ENCODE results near the gene PIH1D1. TPM values are rescaled to one million over a fixed set of nuclear protein-coding genes. Genes with fewer than 3 reads are reported as not detected.

Gene PIH1D1
- total and polyA plus RNA-seq, 2 donors (not counting 3 experiments of a cell fraction or from before 2014, with no cell fraction given), result 83.2 to 86.9 TPM

DNA sequence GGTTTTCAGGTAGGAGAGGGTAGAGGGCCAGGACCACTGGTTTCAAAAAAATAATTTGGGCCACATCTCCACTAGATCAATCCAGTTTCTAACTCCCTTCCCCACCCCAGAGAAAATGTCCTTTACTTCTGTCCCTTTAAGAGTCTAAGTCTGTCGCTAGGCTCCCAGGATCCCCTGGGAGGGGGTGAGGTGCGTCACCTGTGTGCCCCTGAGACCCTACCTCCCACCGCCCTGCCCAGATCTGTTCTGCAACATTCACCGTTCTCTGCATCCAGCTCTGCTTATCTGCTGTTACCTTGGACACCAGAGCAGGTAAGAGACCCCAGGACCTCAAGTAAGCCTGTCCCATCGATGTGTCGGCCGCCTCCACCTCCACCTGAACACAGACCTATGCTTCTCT, 26.4 kb downstream of the PIH1D1 start, which contains the start of gene GFY:
TSS of gene GFY (plus strand) at position 211 of the 400 bp plus-strand sequence. CDS start 1,043 bp downstream, outside the sequence.
- DNase-seq (ENCODE audit: low read depth, low spot score), result no peak
- FAIRE-seq, result no peak
- dilution Hi-C loops (cut with MboI; ENCODE audit: extremely low pct_ligation_motif_present, low sequenced_read_pairs), result no loop called here
- no TSS peak for BruUV-seq (replicated peaks)
- TF ChIP-seq POLR2A (IDR thresholded peaks at IDR 0.05; ENCODE audit: low read depth, low read length), result no peak
- no peak for TF ChIP-seq EZH2 (IDR thresholded peaks at IDR 0.05; ENCODE audit: borderline replicate concordance, low read depth, low read length, severe bottlenecking)
- no peak for TF ChIP-seq POLR2AphosphoS5 (IDR thresholded peaks at IDR 0.05; ENCODE audit: insufficient read depth, low read depth, low read length)
- TF ChIP-seq, protein P1, sequence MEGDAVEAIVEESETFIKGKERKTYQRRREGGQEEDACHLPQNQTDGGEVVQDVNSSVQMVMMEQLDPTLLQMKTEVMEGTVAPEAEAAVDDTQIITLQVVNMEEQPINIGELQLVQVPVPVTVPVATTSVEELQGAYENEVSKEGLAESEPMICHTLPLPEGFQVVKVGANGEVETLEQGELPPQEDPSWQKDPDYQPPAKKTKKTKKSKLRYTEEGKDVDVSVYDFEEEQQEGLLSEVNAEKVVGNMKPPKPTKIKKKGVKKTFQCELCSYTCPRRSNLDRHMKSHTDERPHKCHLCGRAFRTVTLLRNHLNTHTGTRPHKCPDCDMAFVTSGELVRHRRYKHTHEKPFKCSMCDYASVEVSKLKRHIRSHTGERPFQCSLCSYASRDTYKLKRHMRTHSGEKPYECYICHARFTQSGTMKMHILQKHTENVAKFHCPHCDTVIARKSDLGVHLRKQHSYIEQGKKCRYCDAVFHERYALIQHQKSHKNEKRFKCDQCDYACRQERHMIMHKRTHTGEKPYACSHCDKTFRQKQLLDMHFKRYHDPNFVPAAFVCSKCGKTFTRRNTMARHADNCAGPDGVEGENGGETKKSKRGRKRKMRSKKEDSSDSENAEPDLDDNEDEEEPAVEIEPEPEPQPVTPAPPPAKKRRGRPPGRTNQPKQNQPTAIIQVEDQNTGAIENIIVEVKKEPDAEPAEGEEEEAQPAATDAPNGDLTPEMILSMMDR (IDR thresholded peaks at IDR 0.05; ENCODE audit: extremely low read depth in 1 of 2, insufficient read depth in 1 of 2, low read depth in 1 of 2, low read length in 2 of 2), result no peak
- ChIA-PET CTCF (interaction anchor here (2.1 to 2.4 kb wide), 2 partner anchors 9 to 18 kb away, joined by 7 to 10 read pairs; no protein-coding TSS in a partner anchor), POLR2A (no interaction called here)
- H3K36me3 ChIP-seq (ENCODE audit: control insufficient read depth in 2 of 2, extremely low read depth in 1 of 2, insufficient read depth in 2 of 2, low read length in 2 of 2), result no peaks in the 10 kb centered on the region
- no peak within 1 kb of the TSS for H3K27ac ChIP-seq (ENCODE audit: insufficient read depth, low read depth, low read length)
- H4K20me1 ChIP-seq (replicated peaks; ENCODE audit: control insufficient read depth, extremely low read depth, insufficient read depth, low read length), result no peaks in the 10 kb centered on the region
- H3K4me3 ChIP-seq (replicated peaks in 1 of 3; ENCODE audit: insufficient read depth in 1 of 3, low read depth in 1 of 3, low read length in 3 of 3), result no peak within 1 kb of the TSS
- no peak within 1 kb of the TSS for H2AFZ ChIP-seq (ENCODE audit: low read depth, low read length)
- no peaks in the 10 kb centered on the region for H3K9me1 ChIP-seq (replicated peaks; ENCODE audit: control insufficient read depth, extremely low read depth, insufficient read depth, low read length)
- H3K27me3 ChIP-seq (ENCODE audit: control insufficient read depth in 2 of 2, insufficient read depth in 2 of 2, low read length in 2 of 2), result peaks cover 81 to 92% of the 10 kb centered on the region in 2 experiments
- intact Hi-C loops (cut with micrococcal nuclease), result no loop called here
- no peaks in the 10 kb centered on the region for H3K9me3 ChIP-seq (replicated peaks; ENCODE audit: control insufficient read depth, insufficient read depth, low read length)
- H3K4me2 ChIP-seq (ENCODE audit: insufficient read depth, low read length), result no peak within 1 kb of the TSS
- H3K9ac ChIP-seq (replicated peaks; ENCODE audit: extremely low read depth, insufficient read depth, low read length), result no peak within 1 kb of the TSS
- H3K79me2 ChIP-seq (ENCODE audit: control insufficient read depth, insufficient read depth, low read length), result no peaks in the 10 kb centered on the region
- no peaks in the 10 kb centered on the region for H3K4me1 ChIP-seq (ENCODE audit: control insufficient read depth, extremely low read depth, insufficient read depth, low read length)

DNA sequence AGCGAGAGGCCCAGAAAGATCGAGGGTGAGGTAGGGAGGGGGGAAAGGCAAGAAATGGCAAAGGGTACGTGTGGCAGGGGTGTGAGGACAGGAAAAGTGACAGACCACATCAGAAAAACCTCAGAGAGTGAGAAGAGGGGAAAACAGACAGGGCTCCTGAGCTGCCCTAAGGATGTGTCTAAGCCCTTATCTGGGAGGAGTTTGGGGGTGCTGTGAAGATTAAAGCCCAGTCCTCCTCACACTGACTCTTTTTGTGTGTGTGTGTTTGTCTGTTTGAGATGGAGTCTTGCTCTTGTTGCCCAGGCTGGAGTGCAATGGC, 27.7 kb downstream of the PIH1D1 start:
- H3K4me3 ChIP-seq (replicated peaks in 1 of 3; ENCODE audit: insufficient read depth in 1 of 3, low read depth in 1 of 3, low read length in 3 of 3), result no peak overlapping the region
- ChIA-PET CTCF (no interaction called here), POLR2A (no interaction called here)
- H2AFZ ChIP-seq (ENCODE audit: low read depth, low read length), result no peak overlapping the region
- H3K9me1 ChIP-seq (replicated peaks; ENCODE audit: control insufficient read depth, extremely low read depth, insufficient read depth, low read length), result no peaks in the 10 kb centered on the region
- no peaks in the 10 kb centered on the region for H3K79me2 ChIP-seq (ENCODE audit: control insufficient read depth, insufficient read depth, low read length)
- H4K20me1 ChIP-seq (replicated peaks; ENCODE audit: control insufficient read depth, extremely low read depth, insufficient read depth, low read length), result no peaks in the 10 kb centered on the region
- dilution Hi-C loops (cut with MboI; ENCODE audit: extremely low pct_ligation_motif_present, low sequenced_read_pairs), result no loop called here
- DNase-seq (ENCODE audit: low read depth, low spot score) (no peak), FAIRE-seq (no peak)
- H3K4me2 ChIP-seq (ENCODE audit: insufficient read depth, low read length), result no peak overlapping the region
- H3K9ac ChIP-seq (replicated peaks; ENCODE audit: extremely low read depth, insufficient read depth, low read length), result no peak overlapping the region
- H3K36me3 ChIP-seq (ENCODE audit: control insufficient read depth in 2 of 2, extremely low read depth in 1 of 2, insufficient read depth in 2 of 2, low read length in 2 of 2), result no peaks in the 10 kb centered on the region
- BruUV-seq (replicated peaks), result no TSS peak
- H3K27me3 ChIP-seq (ENCODE audit: control insufficient read depth in 2 of 2, insufficient read depth in 2 of 2, low read length in 2 of 2), result peaks cover 76 to 92% of the 10 kb centered on the region in 2 experiments
- no peak for TF ChIP-seq FOS (IDR thresholded peaks at IDR 0.05; ENCODE audit: borderline replicate concordance, insufficient read depth, low read length)
- TF ChIP-seq GATA2 (IDR thresholded peaks at IDR 0.05; ENCODE audit: insufficient read depth, insufficient read length, low read depth, low read length), result no peak
- TF ChIP-seq POLR2A (IDR thresholded peaks at IDR 0.05; ENCODE audit: low read depth, low read length), result no peak
- TF ChIP-seq JUN (IDR thresholded peaks at IDR 0.05; ENCODE audit: borderline replicate concordance, insufficient read depth, insufficient read length, low read depth), result no peak
- TF ChIP-seq POLR2AphosphoS5 (IDR thresholded peaks at IDR 0.05; ENCODE audit: insufficient read depth, low read depth, low read length), result no peak
- no peak for TF ChIP-seq MYC (IDR thresholded peaks at IDR 0.05; ENCODE audit: low read depth, low read length)
- TF ChIP-seq, protein P1 (IDR thresholded peaks at IDR 0.05; ENCODE audit: extremely low read depth in 1 of 2, insufficient read depth in 1 of 2, low read depth in 1 of 2, low read length in 2 of 2), result no peak
- TF ChIP-seq MAX (IDR thresholded peaks at IDR 0.05; ENCODE audit: insufficient read depth, insufficient read length), result no peak
- no peak for TF ChIP-seq EZH2 (IDR thresholded peaks at IDR 0.05; ENCODE audit: borderline replicate concordance, low read depth, low read length, severe bottlenecking)
- intact Hi-C loops (cut with micrococcal nuclease), result no loop called here
- no peaks in the 10 kb centered on the region for H3K4me1 ChIP-seq (ENCODE audit: control insufficient read depth, extremely low read depth, insufficient read depth, low read length)
- H3K9me3 ChIP-seq (replicated peaks; ENCODE audit: control insufficient read depth, insufficient read depth, low read length), result no peaks in the 10 kb centered on the region
- H3K27ac ChIP-seq (ENCODE audit: insufficient read depth, low read depth, low read length), result no peak overlapping the region

All from endothelial cell of umbilical vein (primary cell).